Spinal cord (tissue), 10 donors: ENCODE data around the gene GNAL. TPM values are rescaled to one million over a fixed set of nuclear protein-coding genes. Genes with fewer than 3 reads are reported as not detected.

ENCODE experiments used
- DNase-seq, 6 donors: peaks; one replicate each; pipeline versions ENCODE4 v3.0.0 to v3.0.0-alpha.2; 2013 to 2015; ENCODE audit warnings: low spot score in 6 of 6, low read depth in 4 of 6
- H3K27ac ChIP-seq: one replicate; pipeline ENCODE4 v1.5.1; 2013; ENCODE audit warnings: low read depth, low read length, control low read depth
- H3K27me3 ChIP-seq: one replicate; pipeline ENCODE4 v1.6.1; 2013; ENCODE audit warnings: low read length; ENCODE audit not compliant: control insufficient read depth, insufficient read depth
- H3K36me3 ChIP-seq: one replicate; pipeline ENCODE4 v1.6.1; 2013; ENCODE audit warnings: low read length; ENCODE audit not compliant: control insufficient read depth, insufficient read depth
- H3K4me1 ChIP-seq: one replicate; pipeline ENCODE4 v1.6.1; 2013; ENCODE audit warnings: low read length; ENCODE audit not compliant: control insufficient read depth, insufficient read depth
- H3K4me3 ChIP-seq: one replicate; pipeline ENCODE4 v1.5.1; 2013; ENCODE audit warnings: low read depth, low read length, control low read depth
- H3K9me3 ChIP-seq: one replicate; pipeline ENCODE4 v1.6.1; 2013; ENCODE audit warnings: low read length; ENCODE audit not compliant: control insufficient read depth, insufficient read depth
- WGBS: methylation state at CpG from one replicate; pipeline ENCODE4 v1.1.5; 2013; ENCODE audit warnings: missing lambda C conversion rate; ENCODE audit not compliant: insufficient coverage; 5-methylcytosine and 5-hydroxymethylcytosine counted together
- polyA plus RNA-seq, 2 donors: library from polyadenylated mRNA; unstranded; fragments of 120-200 nt; gene quantifications; one replicate each; pipeline ENCODE4 v1.2.1, GENCODE V29; 2013; ENCODE audit not compliant: insufficient read length in 2 of 2
- total RNA-seq, 2 donors: library from RNA; depleted of rRNA in 1 of 2; stranded (reverse); fragments of 120-200 nt in 1 of 2; fragments of >200 nt in 1 of 2; gene quantifications; one replicate each; pipeline versions ENCODE4 v1.2.3 to v1.2.4, GENCODE V29; 2013 to 2014
- donor health status: healthy.

Gene GNAL
- total and polyA plus RNA-seq, 4 donors, result 30.2 to 81.0 (median 70.7) TPM

DNA sequence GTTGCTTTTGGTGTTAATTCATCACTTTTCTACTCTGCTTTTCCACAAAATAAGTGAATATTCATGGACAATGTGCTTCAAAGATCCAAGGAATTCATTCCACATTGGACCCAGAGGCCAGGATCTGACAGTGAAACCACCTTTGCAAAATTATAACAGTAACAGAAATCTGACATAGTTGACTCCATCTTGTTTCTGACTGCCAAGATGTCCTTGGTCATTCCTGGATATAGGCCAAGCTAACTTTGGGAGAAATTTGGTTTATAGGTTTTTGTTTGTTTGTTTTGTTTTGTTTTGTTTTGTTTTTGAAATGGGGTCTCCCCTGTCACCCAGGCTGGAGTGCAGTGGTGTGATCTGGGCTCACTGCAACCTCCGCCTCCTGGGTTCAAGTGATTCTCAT lies 208.7 kb downstream of the GNAL start:
- 100% methylated on average over 1 of the region's 1 CpG for WGBS
- H3K4me3 ChIP-seq, result no peak overlapping the region
- no peak for DNase-seq
- peaks cover 18% of the 10 kb centered on the region for H3K36me3 ChIP-seq
- no peaks in the 10 kb centered on the region for H3K9me3 ChIP-seq
- no peak overlapping the region for H3K27ac ChIP-seq
- no peaks in the 10 kb centered on the region for H3K4me1 ChIP-seq
- H3K27me3 ChIP-seq, result no peaks in the 10 kb centered on the region

DNA sequence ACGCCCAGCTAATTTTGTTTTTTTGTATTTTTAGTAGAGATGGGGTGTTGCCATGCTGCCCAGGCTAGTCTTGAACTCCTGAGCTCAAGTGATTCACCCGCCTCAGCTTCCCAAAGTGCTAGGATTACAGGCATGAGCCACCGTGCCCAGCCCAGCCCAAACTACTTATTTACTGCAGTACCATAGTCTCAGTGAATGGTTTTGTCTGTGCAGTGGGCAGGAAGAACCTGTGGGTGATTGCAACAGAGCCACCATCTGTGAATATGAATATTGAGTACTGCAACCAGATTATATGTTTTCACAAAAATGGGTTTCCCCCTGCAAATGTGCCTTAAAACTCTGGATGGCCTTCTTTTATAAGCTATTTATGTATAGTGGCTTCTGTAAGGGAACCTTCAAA lies 210.0 kb downstream of the GNAL start:
- no peaks in the 10 kb centered on the region for H3K9me3 ChIP-seq
- no CpG with 5 or more reads among the region's 3 CpGs for WGBS
- DNase-seq, result no peak
- no peaks in the 10 kb centered on the region for H3K27me3 ChIP-seq
- H3K27ac ChIP-seq, result no peak overlapping the region
- peaks cover 16% of the 10 kb centered on the region for H3K36me3 ChIP-seq
- H3K4me3 ChIP-seq, result no peak overlapping the region
- no peaks in the 10 kb centered on the region for H3K4me1 ChIP-seq

DNA sequence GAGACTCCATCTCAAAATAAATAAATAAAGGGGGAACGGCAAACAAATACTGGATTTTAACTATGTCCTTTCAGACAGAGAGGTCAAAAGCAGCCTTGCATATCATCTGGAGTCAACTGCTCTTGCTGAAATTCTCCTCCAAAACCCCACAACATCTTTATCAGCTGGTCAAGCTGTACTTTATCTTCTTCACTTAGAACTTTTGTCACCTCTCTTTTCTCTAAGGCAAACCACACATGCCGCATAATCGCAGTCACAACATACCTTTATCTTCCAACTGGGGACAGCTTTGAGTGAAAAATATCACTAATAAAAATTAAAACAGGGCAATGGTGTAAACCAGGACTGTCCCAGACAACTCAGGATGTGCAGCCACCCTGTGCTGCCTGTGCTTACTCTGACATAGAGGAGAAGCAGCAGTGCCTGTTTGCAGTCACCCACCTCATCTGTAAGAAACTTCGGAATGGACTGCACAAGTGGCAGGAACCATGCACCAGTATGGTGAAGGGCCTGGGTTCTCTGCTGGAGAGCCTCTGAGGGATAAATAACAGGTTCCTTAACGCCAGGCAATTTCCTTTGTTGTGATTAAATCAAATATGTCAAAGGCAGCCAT lies 212.9 kb downstream of the GNAL start:
- 80% methylated on average over 1 of the region's 5 CpGs for WGBS
- peaks cover 14% of the 10 kb centered on the region for H3K36me3 ChIP-seq
- no peak overlapping the region for H3K4me3 ChIP-seq
- no peaks in the 10 kb centered on the region for H3K9me3 ChIP-seq
- no peaks in the 10 kb centered on the region for H3K27me3 ChIP-seq
- no peak for DNase-seq
- no peaks in the 10 kb centered on the region for H3K4me1 ChIP-seq
- no peak overlapping the region for H3K27ac ChIP-seq

DNA sequence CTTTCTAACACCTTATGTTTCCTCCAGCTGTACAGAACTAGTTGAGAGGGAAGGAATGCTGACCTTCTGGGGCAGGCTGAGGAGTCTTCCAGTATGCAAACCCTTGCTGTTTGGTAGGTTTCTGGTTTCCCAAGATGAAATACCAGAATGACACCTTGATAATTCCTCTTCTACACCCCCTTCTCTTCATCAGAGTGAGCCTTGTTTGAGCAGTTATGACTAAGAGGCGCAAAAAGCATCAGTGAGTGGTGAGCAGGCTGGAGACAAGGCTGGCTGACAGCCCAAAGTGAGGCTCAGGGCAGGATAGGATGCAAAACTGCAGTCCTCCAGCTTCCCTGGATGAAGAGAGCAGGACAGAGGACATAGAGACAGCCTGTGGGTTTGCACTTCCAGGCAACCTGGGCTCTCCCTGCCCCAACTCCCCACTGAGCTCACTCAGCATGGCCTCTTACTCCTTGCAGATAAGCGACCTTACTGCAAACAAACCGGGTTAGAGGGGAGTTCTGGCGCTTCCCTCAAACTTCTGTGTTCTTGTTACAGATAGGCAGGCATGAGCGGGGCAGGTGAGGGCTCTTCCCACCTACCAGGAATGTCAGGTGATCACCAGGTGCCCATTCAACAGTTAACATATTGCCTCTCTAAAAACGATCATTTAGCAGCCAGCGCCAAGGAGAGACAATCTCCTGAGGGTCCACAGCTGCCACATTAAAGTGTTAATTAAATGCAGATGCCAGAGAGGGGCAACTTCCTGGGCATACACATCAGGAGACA lies 213.6 kb downstream of the GNAL start:
- no peaks in the 10 kb centered on the region for H3K9me3 ChIP-seq
- no peak for DNase-seq

DNA sequence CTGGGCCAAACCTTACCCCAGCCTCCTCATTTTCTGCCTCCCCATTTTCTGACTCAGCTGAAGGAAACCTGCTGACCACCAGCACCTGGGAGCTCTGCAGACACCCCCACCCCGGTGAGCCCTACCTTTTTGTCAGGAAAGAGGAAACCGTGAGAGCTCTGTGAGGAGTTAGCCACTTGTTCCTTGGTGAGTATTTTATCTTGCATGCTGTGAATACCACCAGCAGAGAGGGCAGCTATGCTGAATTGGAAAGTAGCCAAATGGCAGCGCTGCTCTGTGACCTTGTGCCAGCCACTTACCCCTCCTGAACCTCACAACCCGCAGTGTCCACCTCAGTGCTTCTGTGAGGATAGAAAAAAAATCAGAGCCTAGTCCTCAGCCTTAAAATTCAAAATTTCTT lies 216.5 kb downstream of the GNAL start:
- DNase-seq, result no peak
- no peak overlapping the region for H3K27ac ChIP-seq
- H3K27me3 ChIP-seq, result no peaks in the 10 kb centered on the region
- 56% methylated on average over 3 of the region's 4 CpGs for WGBS
- peaks cover 5% of the 10 kb centered on the region for H3K4me1 ChIP-seq
- peaks cover 14% of the 10 kb centered on the region for H3K36me3 ChIP-seq
- no peak overlapping the region for H3K4me3 ChIP-seq
- H3K9me3 ChIP-seq, result no peaks in the 10 kb centered on the region

More for the DNA sequence above, 213.6 kb downstream of the GNAL start:
- H3K36me3 ChIP-seq, result peaks cover 14% of the 10 kb centered on the region
- no peak overlapping the region for H3K27ac ChIP-seq
- no peaks in the 10 kb centered on the region for H3K27me3 ChIP-seq
- no peak overlapping the region for H3K4me3 ChIP-seq
- H3K4me1 ChIP-seq, result peaks cover 5% of the 10 kb centered on the region
- 48% methylated on average over 6 of the region's 7 CpGs for WGBS

DNA sequence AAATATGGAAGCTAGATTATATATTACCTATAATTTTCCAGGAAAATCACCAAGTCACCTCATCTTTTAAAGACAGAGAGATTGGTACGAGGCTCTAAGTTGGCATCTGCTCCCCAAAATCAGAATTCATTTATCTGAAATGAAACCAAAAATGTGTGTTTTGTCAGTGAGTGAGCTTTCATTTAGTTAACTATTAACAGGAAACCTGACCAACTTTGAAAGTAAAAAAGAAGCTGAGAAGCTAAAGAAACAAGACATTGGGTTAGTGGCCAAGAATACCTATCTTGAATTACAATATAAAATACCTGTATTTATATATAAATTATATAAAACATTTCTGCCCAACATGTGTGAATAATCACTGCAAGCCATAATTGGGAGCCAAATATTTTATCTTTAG lies 217.1 kb downstream of the GNAL start:
- H3K9me3 ChIP-seq, result no peaks in the 10 kb centered on the region
- peaks cover 14% of the 10 kb centered on the region for H3K36me3 ChIP-seq
- no peak overlapping the region for H3K27ac ChIP-seq
- no peak overlapping the region for H3K4me3 ChIP-seq
- H3K4me1 ChIP-seq, result peaks cover 5% of the 10 kb centered on the region
- H3K27me3 ChIP-seq, result no peaks in the 10 kb centered on the region
- no peak for DNase-seq
- whole genome bisulfite sequencing, result no CpG with 5 or more reads among the region's 1 CpG

DNA sequence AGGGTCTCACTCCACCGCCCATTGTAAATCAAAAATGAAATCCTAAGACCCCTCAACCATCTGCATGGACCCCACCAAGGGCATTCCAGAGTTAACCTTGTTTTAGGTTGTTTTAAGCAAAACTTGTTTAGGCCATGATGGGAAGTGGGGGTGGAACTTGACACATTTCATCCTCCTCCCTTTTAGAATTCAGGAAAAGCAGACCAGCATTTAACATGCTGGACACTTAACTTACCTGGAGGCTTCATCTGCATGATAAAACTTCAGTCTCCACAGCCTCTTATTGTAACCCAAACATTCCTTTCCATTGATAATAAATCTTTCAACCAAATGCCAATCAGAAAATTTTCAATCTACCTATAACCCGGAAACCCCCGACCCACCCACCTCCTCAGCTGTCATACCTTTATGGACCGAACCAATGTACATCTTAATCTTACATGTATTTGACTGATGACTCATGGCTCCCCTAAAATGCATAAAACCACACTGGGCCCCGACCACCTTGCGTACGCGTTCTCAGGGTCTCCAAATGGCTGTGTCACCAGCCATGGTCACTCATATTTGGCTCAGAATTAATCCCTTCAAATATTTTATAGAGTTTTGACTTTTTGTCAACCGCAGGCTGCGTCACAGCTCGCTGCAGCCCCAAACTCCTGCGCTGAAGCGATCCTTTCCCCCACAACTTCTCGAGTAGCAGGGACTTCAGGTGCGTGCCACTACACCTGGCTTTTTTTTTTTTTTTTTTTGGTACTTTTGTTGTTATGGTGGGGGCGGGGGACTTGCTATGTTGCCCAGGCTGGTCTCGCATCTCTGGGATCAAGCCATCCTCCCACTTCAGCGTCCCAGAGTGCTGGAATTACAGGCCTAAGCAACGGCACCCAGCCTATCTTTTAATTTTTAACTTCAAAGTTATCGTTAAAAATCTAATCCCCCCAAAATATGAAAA lies 218.1 kb downstream of the GNAL start:
- WGBS, result 63% methylated on average over 7 of the region's 20 CpGs
- H3K27ac ChIP-seq, result no peak overlapping the region
- H3K4me3 ChIP-seq, result peak overlapping the region; percentile 67

DNA sequence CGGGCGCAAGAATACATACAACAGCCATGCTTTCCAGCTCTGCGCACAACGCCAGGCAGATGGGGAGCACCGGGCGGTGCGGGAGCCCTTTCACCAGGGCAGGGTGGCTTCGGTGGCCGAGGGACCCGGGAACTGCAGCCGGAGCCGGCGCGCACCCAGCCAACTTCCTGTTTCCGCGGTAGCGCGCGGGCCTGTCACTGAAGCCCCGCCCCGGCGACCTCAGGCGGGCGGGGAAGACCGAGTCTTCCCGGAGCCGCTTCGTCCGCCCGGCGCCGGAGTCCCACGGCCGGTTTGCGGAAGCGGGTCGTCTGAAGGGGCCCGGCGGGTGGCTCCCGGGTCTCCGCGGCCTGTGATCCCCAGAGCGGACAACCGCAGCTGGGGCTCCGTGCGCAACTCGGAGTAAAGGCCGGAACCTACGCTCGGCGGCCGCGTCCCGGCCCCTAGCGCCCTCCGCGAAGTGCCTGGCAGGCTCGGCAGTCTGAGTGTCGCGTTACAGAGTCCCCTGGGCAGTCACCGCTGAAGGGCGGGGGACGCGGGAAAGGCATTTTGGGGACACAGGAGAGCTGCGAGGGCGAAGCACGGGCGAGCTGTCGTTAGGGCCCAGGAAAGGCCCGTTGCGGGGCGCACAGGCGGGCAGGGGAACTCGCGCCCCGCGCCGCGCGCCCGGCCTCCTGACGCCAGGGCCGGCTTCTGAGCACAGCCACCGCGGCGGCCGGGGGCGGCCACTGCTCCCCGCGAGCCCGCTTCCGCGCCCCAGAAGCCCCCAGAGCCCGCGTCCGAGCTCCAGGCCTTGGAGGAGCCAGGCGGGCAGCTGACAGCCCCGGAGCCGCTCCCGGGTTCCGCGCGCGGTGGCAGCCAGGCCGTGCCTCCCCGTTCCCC lies 219.4 kb downstream of the GNAL start, which contains the start of gene MPPE1:
Gene MPPE1, minus strand, starts transcription at position 136 of the 879 bp plus-strand sequence. CDS start 11,053 bp downstream, outside the sequence.
- DNase-seq, result peak; percentile 71 to 96 (median 82)
- peaks cover 11% of the 10 kb centered on the region for H3K36me3 ChIP-seq
- H3K27me3 ChIP-seq, result no peaks in the 10 kb centered on the region
- under 1% methylated on average over 106 of the region's 106 CpGs for WGBS
- H3K4me1 ChIP-seq, result peaks cover 5% of the 10 kb centered on the region
- H3K4me3 ChIP-seq, result peak within 1 kb of the TSS; percentile 67
- H3K27ac ChIP-seq, result peak within 1 kb of the TSS; percentile 98
- H3K9me3 ChIP-seq, result no peaks in the 10 kb centered on the region

More for the DNA sequence above, 218.1 kb downstream of the GNAL start:
- Histone ChIP-seq H3K36me3 (peaks cover 14% of the 10 kb centered on the region), H3K9me3 (no peaks in the 10 kb centered on the region), H3K4me1 (peaks cover 5% of the 10 kb centered on the region), H3K27me3 (no peaks in the 10 kb centered on the region)
- peak in 1 of 6 donors; percentile 10 for DNase-seq
